K562 (cell line): ENCODE measurements around the gene HFE. TPM values are rescaled to one million over a fixed set of nuclear protein-coding genes. Genes with fewer than 3 reads are reported as not detected.

Experiments used
- BMI1 ChIP-seq: fragments of 150-350 bp; IDR thresholded peaks from 2 replicates; pipeline ENCODE4 v1.6.1; 2014; ENCODE audit warnings: low read length
- CHD2 ChIP-seq: IDR thresholded peaks from 2 replicates; pipeline ENCODE4 v1.6.1; 2011; ENCODE audit warnings: low read depth, low read length
- KLF13 ChIP-seq: fragments of 450-650 bp; IDR thresholded peaks from 2 replicates; pipeline ENCODE4 v1.6.1; 2016; ENCODE audit warnings: missing genetic modification characterization, low read depth, mild to moderate bottlenecking, missing compliant biosample characterization, moderate library complexity, borderline replicate concordance
- MAFK ChIP-seq: IDR thresholded peaks from 2 replicates; pipeline ENCODE4 v1.6.1; 2011; ENCODE audit warnings: low read length, improper control_type of control experiment
- MAZ ChIP-seq, 2 experiments: fragments of 450-650 bp in 1 of 2; sonication (generic) in 1 of 2; formaldehyde crosslinking; IDR thresholded peaks in 1 of 2; conservative IDR thresholded peaks in 1 of 2; 2 replicates each; pipeline versions ENCODE4 v1.4.0 to v1.5.0; 2020; ENCODE audit warnings: mild to moderate bottlenecking in 1 of 2, missing genetic modification reagents in 1 of 2
- MTA2 ChIP-seq: fragments of 450-650 bp; IDR thresholded peaks from 2 replicates; pipeline ENCODE4 v1.6.1; 2016; ENCODE audit warnings: low read depth
- NCOA4 ChIP-seq: fragments of 450-650 bp; IDR thresholded peaks from 2 replicates; pipeline ENCODE4 v1.6.1; 2018; ENCODE audit warnings: mild to moderate bottlenecking; ENCODE audit not compliant: partially characterized antibody
- NFRKB ChIP-seq: fragments of 450-650 bp; IDR thresholded peaks from 2 replicates; pipeline ENCODE4 v1.6.1; 2016; ENCODE audit warnings: low read depth
- PHF20 ChIP-seq: fragments of 450-650 bp; IDR thresholded peaks from 2 replicates; pipeline ENCODE4 v1.6.1; 2018; ENCODE audit not compliant: partially characterized antibody
- PHF8 ChIP-seq: fragments of 200-600 bp; sonication (generic); IDR thresholded peaks from 2 replicates; pipeline ENCODE4 v1.6.1; 2012; ENCODE audit warnings: mixed run types, mild to moderate bottlenecking, inconsistent platforms, low read length, moderate library complexity, borderline replicate concordance
- POLR3G ChIP-seq: IDR thresholded peaks from 2 replicates; pipeline ENCODE4 v1.6.1; 2011; ENCODE audit not compliant: insufficient read length, insufficient replicate concordance; ENCODE audit errors: extremely low read depth
- PTRF ChIP-seq: fragments of 450-650 bp; IDR thresholded peaks from 2 replicates; pipeline ENCODE4 v1.6.1; 2016; ENCODE audit warnings: mild to moderate bottlenecking, missing genetic modification characterization, missing compliant biosample characterization
- SMAD4 ChIP-seq: fragments of 250-450 bp; sonication (Bioruptor Pico); conservative IDR thresholded peaks from 2 replicates; pipeline ENCODE4 v1.8.0; 2021; ENCODE audit warnings: inconsistent platforms, mild to moderate bottlenecking, moderate library complexity
- TAF1 ChIP-seq: IDR thresholded peaks from 2 replicates; pipeline ENCODE4 v1.6.1; 2011; ENCODE audit warnings: mild to moderate bottlenecking, low read length, moderate library complexity; ENCODE audit not compliant: insufficient read depth, control insufficient read depth, severe bottlenecking; ENCODE audit errors: extremely low read depth
- TEAD2 ChIP-seq: fragments of 450-650 bp; IDR thresholded peaks from 2 replicates; pipeline ENCODE4 v1.6.1; 2016; ENCODE audit warnings: missing genetic modification characterization, control low read depth, missing compliant biosample characterization
- ZBED1 ChIP-seq: IDR thresholded peaks from 2 replicates; pipeline ENCODE4 v1.6.1; 2014
- ZBTB1 ChIP-seq: sonication (generic); formaldehyde crosslinking; IDR thresholded peaks from 2 replicates; pipeline ENCODE4 v1.8.1; 2023; ENCODE audit warnings: missing genetic modification reagents, low read depth, mild to moderate bottlenecking, borderline replicate concordance
- ZNF133 ChIP-seq: fragments of 250-450 bp; sonication (Bioruptor Pico); IDR thresholded peaks from 2 replicates; pipeline ENCODE4 v1.4.0; 2020; ENCODE audit warnings: mild to moderate bottlenecking
- ZNF174 ChIP-seq: fragments of 250-450 bp; sonication (Bioruptor Pico); IDR thresholded peaks from 2 replicates; pipeline ENCODE4 v1.4.0; 2020; ENCODE audit warnings: mild to moderate bottlenecking
- ZNF175 ChIP-seq: fragments of 200-800 bp; sonication (Bioruptor generic); IDR thresholded peaks from 2 replicates; pipeline ENCODE4 v1.6.1; 2016; ENCODE audit warnings: low read depth, mild to moderate bottlenecking, missing genetic modification characterization, missing compliant biosample characterization
- ZNF263 ChIP-seq: sonication (generic); formaldehyde crosslinking; IDR thresholded peaks from 2 replicates; pipeline ENCODE4 v1.8.0; 2022; ENCODE audit warnings: mild to moderate bottlenecking, missing genetic modification reagents, borderline replicate concordance
- ZNF76 ChIP-seq: fragments of 250-450 bp; sonication (Bioruptor Pico); IDR thresholded peaks from 2 replicates; pipeline ENCODE4 v1.4.0; 2020; ENCODE audit warnings: mild to moderate bottlenecking, moderate library complexity, borderline replicate concordance
- ZNF766 ChIP-seq: fragments of 200-800 bp; sonication (Bioruptor generic); conservative IDR thresholded peaks from 2 replicates; pipeline ENCODE4 v1.6.1; 2016; ENCODE audit warnings: missing genetic modification characterization, missing compliant biosample characterization
- ZNF778 ChIP-seq: fragments of 450-650 bp; formaldehyde crosslinking; IDR thresholded peaks from 2 replicates; pipeline ENCODE4 v1.4.0; 2020; ENCODE audit warnings: mild to moderate bottlenecking, moderate library complexity
- ZSCAN32 ChIP-seq: fragments of 450-650 bp; formaldehyde crosslinking; IDR thresholded peaks from 2 replicates; pipeline ENCODE4 v1.4.0; 2020; ENCODE audit warnings: mild to moderate bottlenecking, moderate library complexity
- polyA plus RNA-seq, 8 experiments: library from polyadenylated mRNA; depleted of rRNA in 4 of 8; stranded (reverse) in 5 of 8; unstranded in 3 of 8; fragments of >200 nt; fragmentation: Nextera tagmentation in 2 of 8; fragmentation: Illumina TruSeq in 1 of 8; extraction: Ambion mirVana in 2 of 8; extraction: Trizol in 1 of 8; gene quantifications; 2 replicates each; pipeline versions ENCODE4 v1.2.1 to v1.2.3, GENCODE V29; 2011 to 2014; ENCODE audit warnings: inconsistent platforms in 1 of 8, missing spikeins in 1 of 8
- total RNA-seq, 7 experiments: library from RNA; depleted of rRNA in 6 of 7; stranded (reverse); fragments of >200 nt in 6 of 7; fragmentation: Illumina TruSeq in 2 of 7; extraction: Trizol in 2 of 7; gene quantifications; 2 replicates each; pipeline versions ENCODE4 v1.2.1 to v1.2.3, GENCODE V29; 2011 to 2021; ENCODE audit warnings: low replicate concordance in 1 of 7
- TF ChIP-seq, protein P1 (sequence below): fragments of 450-650 bp; IDR thresholded peaks from 2 replicates; pipeline ENCODE4 v1.6.1; 2016; ENCODE audit warnings: low read depth, mild to moderate bottlenecking, moderate library complexity
- TF ChIP-seq, protein P2 (sequence below): fragments of 250-450 bp; sonication (Bioruptor Pico); IDR thresholded peaks from 2 replicates; pipeline ENCODE4 v1.4.0; 2020; ENCODE audit warnings: mild to moderate bottlenecking, moderate library complexity

HFE gene
- total and polyA plus RNA-seq, 9 of the 15 experiments (the other 6 are each of a cell fraction or from before 2014, with no cell fraction given), result 0.14 to 1.2 (median 0.76) TPM

DNA sequence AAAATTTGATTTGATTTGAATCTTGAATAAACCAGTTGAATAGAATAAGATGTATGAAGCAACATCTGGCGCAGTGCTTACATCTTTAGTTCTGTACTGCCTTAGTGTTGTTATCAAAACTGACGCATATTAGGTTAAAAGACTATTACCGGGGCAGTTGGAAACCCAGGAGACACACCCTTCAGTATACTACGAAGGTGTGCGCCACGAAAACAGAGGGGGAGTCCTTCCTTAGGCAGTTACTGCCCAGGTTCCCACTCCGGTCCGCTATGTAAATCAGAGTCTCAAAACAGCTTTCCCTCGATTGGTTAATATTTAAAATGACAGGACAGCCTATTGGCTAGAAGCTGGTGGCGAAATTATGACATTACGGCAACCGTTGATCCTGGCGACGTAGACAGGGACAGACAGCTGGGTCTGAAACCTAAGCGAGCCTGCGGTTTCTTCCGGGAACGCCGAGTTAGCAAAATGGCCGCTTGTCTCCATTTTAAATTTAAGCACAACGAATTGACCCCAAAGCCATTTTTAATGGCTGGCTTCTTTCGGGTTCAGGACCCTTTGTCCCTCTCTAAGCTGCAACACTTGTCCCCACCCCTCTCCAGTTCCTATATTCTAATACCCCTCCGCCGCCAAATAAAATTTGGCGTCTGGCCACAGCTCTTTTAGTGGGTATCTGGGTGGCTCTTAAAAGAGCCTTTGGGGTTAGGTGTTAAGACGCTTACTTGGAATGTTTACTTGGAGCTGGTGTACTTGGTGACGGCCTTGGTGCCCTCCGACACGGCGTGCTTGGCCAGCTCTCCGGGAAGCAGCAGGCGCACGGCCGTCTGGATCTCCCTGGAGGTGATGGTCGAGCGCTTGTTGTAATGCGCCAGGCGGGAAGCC, 35.8 kb downstream of the HFE start (continued):
- TF ChIP-seq BMI1 (no peak), ZNF175 (CRISPR knock-in tag) (peak; percentile 16), SMAD4 (no peak; the same call in none of the 2 replicates), KLF13 (tag) (peak; percentile 90), ZNF76 (CRISPR knock-in tag) (no peak), CHD2 (peak; percentile 69; the same call in 1 of the 2 replicates), MAFK (peak; percentile 82), TAF1 (peak; percentile 68), PTRF (tag) (no peak), ZBED1 (peak; percentile 74), ZSCAN32 (CRISPR knock-in tag) (peak; percentile 83), PHF8 (peak; percentile 25), ZNF133 (CRISPR knock-in tag) (no peak), MTA2 (no peak), MAZ (CRISPR knock-in tag; conservative IDR thresholded peaks at IDR 0.05 in 1 of 2, IDR thresholded peaks at IDR 0.05 in 1 of 2) (peak in 1 of 2 experiments; percentile 48; a peak in 2 of 4 replicates), POLR3G (no peak), TEAD2 (tag) (0 out of 2 replicates have a peak, but pooled peaks have one; percentile 2), NCOA4 (no peak), NFRKB (peak; percentile 89), ZNF263 (CRISPR knock-in tag) (no peak), ZNF778 (CRISPR knock-in tag) (no peak), ZBTB1 (CRISPR knock-in tag) (peak; percentile 92), PHF20 (peak; percentile 95), ZNF174 (CRISPR knock-in tag) (no peak), ZNF766 (CRISPR knock-in tag) (peak; percentile 68; the same call in 1 of the 2 replicates)
- TF ChIP-seq, protein P1, sequence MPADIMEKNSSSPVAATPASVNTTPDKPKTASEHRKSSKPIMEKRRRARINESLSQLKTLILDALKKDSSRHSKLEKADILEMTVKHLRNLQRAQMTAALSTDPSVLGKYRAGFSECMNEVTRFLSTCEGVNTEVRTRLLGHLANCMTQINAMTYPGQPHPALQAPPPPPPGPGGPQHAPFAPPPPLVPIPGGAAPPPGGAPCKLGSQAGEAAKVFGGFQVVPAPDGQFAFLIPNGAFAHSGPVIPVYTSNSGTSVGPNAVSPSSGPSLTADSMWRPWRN, result peak; percentile 54
- TF ChIP-seq, protein P2, sequence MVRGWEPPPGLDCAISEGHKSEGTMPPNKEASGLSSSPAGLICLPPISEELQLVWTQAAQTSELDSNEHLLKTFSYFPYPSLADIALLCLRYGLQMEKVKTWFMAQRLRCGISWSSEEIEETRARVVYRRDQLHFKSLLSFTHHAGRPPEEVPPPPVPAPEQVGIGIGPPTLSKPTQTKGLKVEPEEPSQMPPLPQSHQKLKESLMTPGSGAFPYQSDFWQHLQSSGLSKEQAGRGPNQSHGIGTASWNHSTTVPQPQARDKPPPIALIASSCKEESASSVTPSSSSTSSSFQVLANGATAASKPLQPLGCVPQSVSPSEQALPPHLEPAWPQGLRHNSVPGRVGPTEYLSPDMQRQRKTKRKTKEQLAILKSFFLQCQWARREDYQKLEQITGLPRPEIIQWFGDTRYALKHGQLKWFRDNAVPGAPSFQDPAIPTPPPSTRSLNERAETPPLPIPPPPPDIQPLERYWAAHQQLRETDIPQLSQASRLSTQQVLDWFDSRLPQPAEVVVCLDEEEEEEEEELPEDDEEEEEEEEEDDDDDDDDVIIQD (CRISPR knock-in tag), result no peak
